H1 (cell line): Measurements from ENCODE around the gene FEZF1. TPM values are rescaled to one million over a fixed set of nuclear protein-coding genes. Genes with fewer than 3 reads are reported as not detected.

ENCODE experiments used
- CTCF ChIA-PET: fragments of 300-600 bp; sonication (Branson Sonifier 250); formaldehyde crosslinking; loops from one replicate; lab custom pipeline; 2021; ENCODE audit not compliant: partially characterized antibody; lab: Charles Lee
- POLR2A ChIA-PET: fragments of 300-600 bp; sonication (Branson Sonifier 250); formaldehyde crosslinking; loops from one replicate; lab custom pipeline; 2021; ENCODE audit warnings: inconsistent platforms; ENCODE audit not compliant: partially characterized antibody; lab: Charles Lee
- DNase-seq, 2 experiments: peaks; one replicate each; pipeline versions ENCODE4 v3.0.0 to v3.0.0-alpha.2; 2010 to 2022; ENCODE audit warnings: low spot score in 2 of 2, low read depth in 1 of 2, mixed read lengths in 1 of 2
- FAIRE-seq: peaks from 2 replicates; lab custom pipeline; 2011; peaks lifted over from hg19 to GRCh38; lab: Jason Lieb, UNC
- H2AFZ ChIP-seq: 2 replicates; pipeline ENCODE4 v1.8.1; 2012; ENCODE audit warnings: low read length, inconsistent platforms
- H2AK5ac ChIP-seq: 2 replicates; pipeline ENCODE4 v1.6.1; 2013; ENCODE audit warnings: low read depth, low read length
- H2BK120ac ChIP-seq: replicated peaks from 2 replicates; pipeline ENCODE3; 2013; ENCODE audit warnings: low read depth, low read length, inconsistent platforms
- H2BK12ac ChIP-seq: 2 replicates; pipeline ENCODE4 v1.6.1; 2013; ENCODE audit warnings: low read depth, low read length
- H2BK15ac ChIP-seq: 2 replicates; pipeline ENCODE4 v1.6.1; 2013; ENCODE audit warnings: low read length
- H2BK20ac ChIP-seq: 2 replicates; pipeline ENCODE4 v1.6.1; 2013; ENCODE audit warnings: low read length
- H2BK5ac ChIP-seq: 2 replicates; pipeline ENCODE4 v1.6.1; 2013; ENCODE audit warnings: low read depth, low read length
- H3K14ac ChIP-seq: 2 replicates; pipeline ENCODE4 v1.6.1; 2013; ENCODE audit warnings: inconsistent platforms; ENCODE audit not compliant: insufficient read length
- H3K18ac ChIP-seq: 2 replicates; pipeline ENCODE4 v1.6.1; 2013; ENCODE audit warnings: low read length; ENCODE audit errors: extremely low read depth
- H3K23ac ChIP-seq: 2 replicates; pipeline ENCODE4 v1.6.1; 2013; ENCODE audit warnings: inconsistent platforms; ENCODE audit not compliant: insufficient read length
- H3K23me2 ChIP-seq: 2 replicates; pipeline ENCODE4 v1.6.1; 2013; ENCODE audit warnings: low read depth, low read length
- H3K27ac ChIP-seq: 2 replicates; pipeline ENCODE4 v1.6.1; 2011; ENCODE audit warnings: low read depth, low read length, inconsistent platforms
- H3K27me3 ChIP-seq, 4 experiments: replicated peaks in 1 of 4; 1 replicate in 1 of 4; 2 replicates in 3 of 4; pipeline versions ENCODE4 v1.6.1 to v1.8.1; 2011 to 2013; ENCODE audit warnings: low read length in 3 of 4, mild to moderate bottlenecking in 3 of 4, inconsistent platforms in 2 of 4, mixed read lengths in 2 of 4, moderate library complexity in 1 of 4; ENCODE audit not compliant: control insufficient read depth in 3 of 4, insufficient read depth in 3 of 4; ENCODE audit errors: extremely low read depth in 1 of 4
- H3K36me3 ChIP-seq, 4 experiments: 2 replicates each; pipeline versions ENCODE4 v1.6.1 to v1.8.1; 2011 to 2013; ENCODE audit warnings: mild to moderate bottlenecking in 4 of 4, low read length in 3 of 4, moderate library complexity in 2 of 4, control low read depth in 1 of 4, inconsistent platforms in 1 of 4; ENCODE audit not compliant: insufficient read depth in 4 of 4, control insufficient read depth in 2 of 4
- H3K4ac ChIP-seq: replicated peaks from 2 replicates; pipeline ENCODE3; 2013; ENCODE audit warnings: low read length, low read depth, mixed read lengths, inconsistent platforms; ENCODE audit not compliant: insufficient read length
- H3K4me1 ChIP-seq, 4 experiments: replicated peaks in 1 of 4; 1 replicate in 1 of 4; 2 replicates in 3 of 4; pipeline versions ENCODE4 v1.6.1 to v1.8.1; 2011 to 2013; ENCODE audit warnings: low read length in 3 of 4, inconsistent platforms in 2 of 4, mixed read lengths in 1 of 4; ENCODE audit not compliant: insufficient read depth in 4 of 4, control insufficient read depth in 3 of 4
- H3K4me2 ChIP-seq, 2 experiments: 2 replicates each; pipeline versions ENCODE4 v1.6.1 to v1.8.1; 2011 to 2013; ENCODE audit warnings: low read depth in 2 of 2, low read length in 2 of 2, control low read depth in 1 of 2, inconsistent platforms in 1 of 2, mild to moderate bottlenecking in 1 of 2; ENCODE audit not compliant: insufficient read depth in 1 of 2
- H3K4me3 ChIP-seq, 4 experiments: fragments of 200-600, 300-600 bp in 1 of 4; sonication (generic), shearing (Covaris generic), sonication (Bioruptor Twin) in 1 of 4; 2 replicates each; pipeline versions ENCODE4 v1.5.1 to v1.8.1; 2011 to 2016; ENCODE audit warnings: low read length in 4 of 4, low read depth in 3 of 4, control low read depth in 2 of 4, inconsistent platforms in 2 of 4, mild to moderate bottlenecking in 2 of 4, mixed read lengths in 1 of 4, moderate library complexity in 1 of 4; ENCODE audit not compliant: insufficient read depth in 2 of 4; ENCODE audit errors: extremely low read depth in 1 of 4
- H3K56ac ChIP-seq: replicated peaks from 2 replicates; pipeline ENCODE3; 2013; ENCODE audit warnings: low read depth, mild to moderate bottlenecking, mixed read lengths, low read length, inconsistent platforms; ENCODE audit not compliant: insufficient read length
- H3K79me1 ChIP-seq: 2 replicates; pipeline ENCODE4 v1.6.1; 2013; ENCODE audit warnings: low read depth, low read length, control low read depth
- H3K79me2 ChIP-seq, 2 experiments: 2 replicates each; pipeline versions ENCODE4 v1.6.1 to v1.8.1; 2012 to 2013; ENCODE audit warnings: low read length in 2 of 2, mild to moderate bottlenecking in 2 of 2, inconsistent platforms in 1 of 2; ENCODE audit not compliant: insufficient read depth in 2 of 2, control insufficient read depth in 1 of 2
- H3K9ac ChIP-seq, 4 experiments: replicated peaks in 1 of 4; 1 replicate in 1 of 4; 2 replicates in 3 of 4; pipeline versions ENCODE4 v1.6.1 to v1.8.1; 2011 to 2013; ENCODE audit warnings: low read depth in 3 of 4, low read length in 3 of 4, control low read depth in 2 of 4, mild to moderate bottlenecking in 2 of 4, moderate library complexity in 2 of 4, inconsistent platforms in 1 of 4; ENCODE audit errors: extremely low read depth in 1 of 4
- H3K9me3 ChIP-seq, 2 experiments: 2 replicates each; pipeline versions ENCODE4 v1.6.1 to v1.8.1; 2012 to 2013; ENCODE audit warnings: mild to moderate bottlenecking in 2 of 2, moderate library complexity in 2 of 2, control low read depth in 1 of 2, inconsistent platforms in 1 of 2, low read depth in 1 of 2, low read length in 1 of 2, mixed read lengths in 1 of 2; ENCODE audit not compliant: insufficient read depth in 2 of 2
- H4K20me1 ChIP-seq, 2 experiments: replicated peaks in 1 of 2; 2 replicates each; pipeline versions ENCODE3 to v1.8.1; 2011 to 2013; ENCODE audit warnings: inconsistent platforms in 2 of 2, low read length in 2 of 2, mild to moderate bottlenecking in 1 of 2; ENCODE audit not compliant: insufficient read depth in 2 of 2, control insufficient read depth in 1 of 2
- H4K5ac ChIP-seq: 2 replicates; pipeline ENCODE4 v1.6.1; 2013; ENCODE audit warnings: low read length, low read depth, mixed read lengths, inconsistent platforms; ENCODE audit not compliant: insufficient read length
- H4K8ac ChIP-seq: 2 replicates; pipeline ENCODE4 v1.8.0; 2013; ENCODE audit warnings: mild to moderate bottlenecking, moderate library complexity, low read length, inconsistent platforms; ENCODE audit not compliant: insufficient read depth; ENCODE audit errors: extremely low read depth
- H4K91ac ChIP-seq: replicated peaks from 2 replicates; pipeline ENCODE3; 2013; ENCODE audit warnings: low read length, mixed read lengths, inconsistent platforms; ENCODE audit not compliant: insufficient read length
- EGR1 ChIP-seq: IDR thresholded peaks from 2 replicates; pipeline ENCODE4 v1.6.1; 2011; ENCODE audit warnings: low read depth, low read length, borderline replicate concordance
- JUN ChIP-seq: IDR thresholded peaks from 2 replicates; pipeline ENCODE4 v1.6.1; 2011; ENCODE audit warnings: low read depth, mild to moderate bottlenecking, improper control_type of control experiment, low read length
- KDM4A ChIP-seq: IDR thresholded peaks from one replicate; pipeline ENCODE4 v1.7.1; 2012; ENCODE audit warnings: low read depth, mild to moderate bottlenecking, moderate library complexity, low read length, inconsistent platforms; ENCODE audit not compliant: severe bottlenecking
- NRF1 ChIP-seq: IDR thresholded peaks from 2 replicates; pipeline ENCODE4 v1.6.1; 2011; ENCODE audit warnings: mild to moderate bottlenecking, low read depth, low read length, improper control_type of control experiment
- POLR2A ChIP-seq, 2 experiments: IDR thresholded peaks; 1 replicate in 1 of 2; 2 replicates in 1 of 2; pipeline ENCODE4 v1.6.1; 2011; ENCODE audit warnings: low read depth in 2 of 2, low read length in 2 of 2, mild to moderate bottlenecking in 2 of 2; ENCODE audit errors: control extremely low read depth in 1 of 2
- POU5F1 ChIP-seq: IDR thresholded peaks from 2 replicates; pipeline ENCODE4 v1.6.1; 2011; ENCODE audit warnings: low read depth, mild to moderate bottlenecking, low read length, moderate library complexity
- RNF2 ChIP-seq: fragments of 200-900, 300-1000 bp; sonication (generic); IDR thresholded peaks from 2 replicates; pipeline ENCODE4 v1.7.1; 2016; ENCODE audit warnings: borderline replicate concordance, low read depth, mild to moderate bottlenecking, antibody characterized with exemption, low read length; ENCODE audit not compliant: poor library complexity, severe bottlenecking; ENCODE audit errors: missing control alignments
- SAP30 ChIP-seq: fragments of 300-600 bp; sonication (generic); IDR thresholded peaks from 2 replicates; pipeline ENCODE4 v1.7.1; 2012; ENCODE audit warnings: low read length, moderate library complexity, mild to moderate bottlenecking, inconsistent platforms; ENCODE audit not compliant: insufficient read depth, insufficient replicate concordance
- TBP ChIP-seq: IDR thresholded peaks from 2 replicates; pipeline ENCODE4 v1.6.1; 2011; ENCODE audit warnings: low read depth, low read length, improper control_type of control experiment
- YY1 ChIP-seq: IDR thresholded peaks from 2 replicates; pipeline ENCODE4 v1.6.1; 2011; ENCODE audit warnings: low read depth, mild to moderate bottlenecking, low read length
- WGBS, 2 experiments: shearing (Covaris generic) in 1 of 2; methylation state at CpG; one replicate each; pipeline versions ENCODE4 v1.1.6 to v1.1.7; 2013 to 2015; ENCODE audit warnings: low lambda C conversion rate in 2 of 2, mixed read lengths in 2 of 2, inconsistent platforms in 1 of 2, low coverage in 1 of 2, missing lambda C conversion rate in 1 of 2; ENCODE audit not compliant: insufficient replicate concordance in 2 of 2, insufficient coverage in 1 of 2, insufficient read length in 1 of 2; ENCODE audit errors: extremely low coverage in 1 of 2, missing lambda C conversion rate in 1 of 2; 5-methylcytosine and 5-hydroxymethylcytosine counted together
- polyA plus RNA-seq, 7 experiments: library from polyadenylated mRNA; depleted of rRNA in 3 of 7; stranded (reverse) in 5 of 7; unstranded in 2 of 7; fragments of >200 nt in 5 of 7; fragments of 200-250 nt in 2 of 7; gene quantifications; 1 replicate in 5 of 7; 2 replicates in 1 of 7; 4 replicates in 1 of 7; pipeline versions ENCODE4 v1.2.1 to v1.2.3, GENCODE V29; 2011 to 2013; ENCODE audit warnings: missing spikeins in 2 of 7, mixed read lengths in 2 of 7
- total RNA-seq: library from RNA; stranded (reverse); fragmentation: NEBNext Ultra II Directional; extraction: Animal tissue kit (Norgen Biotek cat#: 25700); gene quantifications from 2 replicates; pipeline ENCODE4 v1.2.1, GENCODE V29; 2021
- TF ChIP-seq, protein P1 (sequence below): IDR thresholded peaks from 2 replicates; pipeline ENCODE4 v1.6.1; 2012; ENCODE audit warnings: inconsistent platforms

Gene FEZF1
- total and polyA plus RNA-seq, 2 of the 8 experiments (the other 6 are each of a cell fraction or from before 2014, with no cell fraction given), result 10.6 to 15.7 TPM

- H2AK5ac ChIP-seq, result no peak overlapping the region
- TF ChIP-seq, protein P1, sequence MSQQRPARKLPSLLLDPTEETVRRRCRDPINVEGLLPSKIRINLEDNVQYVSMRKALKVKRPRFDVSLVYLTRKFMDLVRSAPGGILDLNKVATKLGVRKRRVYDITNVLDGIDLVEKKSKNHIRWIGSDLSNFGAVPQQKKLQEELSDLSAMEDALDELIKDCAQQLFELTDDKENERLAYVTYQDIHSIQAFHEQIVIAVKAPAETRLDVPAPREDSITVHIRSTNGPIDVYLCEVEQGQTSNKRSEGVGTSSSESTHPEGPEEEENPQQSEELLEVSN, result peak; percentile 66
- TF ChIP-seq EGR1 (0 out of 2 replicates have a peak, but pooled peaks have one; percentile 36), JUN (no peak), POLR2A (IDR thresholded peaks at IDR 0.05; ENCODE audit: control extremely low read depth in 1 of 2, low read depth in 2 of 2, low read length in 2 of 2) (peak in 1 of 2 experiments; percentile 30; a peak in 1 of 3 replicates), RNF2 (peak; percentile 8), NRF1 (no peak), TBP (no peak), SAP30 (no peak), YY1 (peak; percentile 52; the same call in 1 of the 2 replicates), POU5F1 (no peak), KDM4A (no peak)
- no peaks in the 10 kb centered on the region for H3K79me1 ChIP-seq
- peak overlapping the region; percentile 70 to 89 (median 84) for H3K4me3 ChIP-seq
- H2BK120ac ChIP-seq, result no peak overlapping the region
- 0 out of 2 replicates have a peak overlapping the region, but pooled peaks have one; percentile 35 for H2BK20ac ChIP-seq
- H3K18ac ChIP-seq, result no peak overlapping the region
- no peak overlapping the region for H4K8ac ChIP-seq
- H3K23ac ChIP-seq, result no peak overlapping the region
- no peak overlapping the region for H2BK15ac ChIP-seq
- peaks cover 0 to 26% of the 10 kb centered on the region in 2 experiments; a peak in 3 of 4 replicates for H3K79me2 ChIP-seq
- POLR2A ChIA-PET, result interaction anchor here (0.7 to 1.6 kb wide), 7 partner anchors 9 to 193 kb away, joined by 3 to 8 read pairs (median 5); no protein-coding TSS in a partner anchor
- no peak overlapping the region for H3K14ac ChIP-seq
- peaks cover 26% of the 10 kb centered on the region; the same call in 1 of the 2 replicates for H3K23me2 ChIP-seq
- H3K36me3 ChIP-seq, result peaks cover 0 to 8% (median 0%) of the 10 kb centered on the region in 4 experiments; a peak in 1 of 8 replicates
- H3K27ac ChIP-seq, result no peak overlapping the region
- WGBS, 2 experiments, result 7% methylated on average over 12 of the region's 12 CpGs; no CpG with 5 or more reads in 1 of the 2 experiments
- H2BK12ac ChIP-seq, result no peak overlapping the region
- peak overlapping the region; percentile 56; the same call in 1 of the 2 replicates for H2AFZ ChIP-seq
- no peak overlapping the region for H3K56ac ChIP-seq
- H3K9me3 ChIP-seq, result no peaks in the 10 kb centered on the region
- CTCF ChIA-PET, result interaction anchor here (0.6 to 2.8 kb wide), 12 partner anchors 9 to 217 kb away, joined by 3 to 10 read pairs (median 3); no protein-coding TSS in a partner anchor
- peak in 1 of 2 experiments; percentile 63 for DNase-seq
- H3K4me1 ChIP-seq, result peaks cover 9 to 31% (median 19%) of the 10 kb centered on the region in 4 experiments; a peak in 6 of 7 replicates
- no peak overlapping the region for H3K4ac ChIP-seq
- no peak for FAIRE-seq
- H2BK5ac ChIP-seq, result no peak overlapping the region
- H3K4me2 ChIP-seq, result peak overlapping the region; percentile 78 to 79
- H4K20me1 ChIP-seq, result no peaks in the 10 kb centered on the region
- H3K9ac ChIP-seq, result peak overlapping the region in 1 of 4 experiments; percentile 36; a peak in 2 of 7 replicates
- H4K5ac ChIP-seq, result no peak overlapping the region
- H4K91ac ChIP-seq, result no peak overlapping the region
- peaks cover 13 to 63% (median 39%) of the 10 kb centered on the region in 4 experiments for H3K27me3 ChIP-seq
Observed at GRCh38 chr7:122311050-122311700, 6.6 kb upstream of the FEZF1 start.
